Adrenal gland (tissue), 5 donors: ENCODE data around the gene PFDN6.

Experiments used
- POLR2A ChIP-seq, 2 donors: fragments of 450-650 bp; IDR thresholded peaks; one replicate each; pipeline ENCODE4 v1.6.1; 2017; ENCODE audit warnings: antibody characterized with exemption in 2 of 2, mild to moderate bottlenecking in 2 of 2, moderate library complexity in 1 of 2
- TF ChIP-seq, protein P1 (sequence below), 6 experiments: fragments of 450-650 bp in 4 of 6; fragments of 200-600 bp in 2 of 6; sonication (generic) in 1 of 6; IDR thresholded peaks; 1 replicate in 5 of 6; 2 replicates in 1 of 6; pipeline versions ENCODE4 v1.5.1 to v1.8.0; 2016 to 2021; ENCODE audit warnings: antibody characterized with exemption in 6 of 6, mild to moderate bottlenecking in 2 of 6, moderate library complexity in 1 of 6
- donor health status: DM: no; HTN: no; CAD: no.

DNA sequence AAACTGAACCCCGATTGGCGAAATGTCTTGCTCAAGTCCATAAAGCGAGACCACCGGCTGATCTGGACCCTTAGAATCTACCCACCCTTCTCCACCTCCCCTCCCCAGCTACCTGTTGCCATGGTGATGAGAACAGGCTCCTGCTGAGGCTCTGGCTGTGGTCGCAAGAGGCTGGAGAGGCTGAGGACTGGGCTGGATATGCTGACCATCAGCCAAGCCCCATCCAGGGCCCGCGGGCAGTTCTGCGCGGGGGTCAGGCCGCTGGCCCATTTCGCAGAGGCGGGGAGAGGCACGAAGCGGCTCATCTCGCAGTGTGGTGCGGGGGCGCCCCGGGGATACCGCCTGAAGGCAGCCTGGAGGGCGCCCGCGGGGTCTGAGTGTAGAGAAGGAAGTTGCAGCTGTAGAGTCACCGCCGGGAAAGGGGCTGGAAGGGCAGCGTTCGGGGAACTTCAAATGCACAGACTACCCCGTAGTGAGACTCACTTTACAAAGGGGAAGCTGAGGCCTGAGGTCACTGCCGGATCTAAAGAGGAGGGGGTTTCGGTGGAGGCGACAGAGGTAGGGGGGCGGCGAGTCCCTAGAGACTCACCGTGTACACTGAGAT lies 23.8 kb downstream of the PFDN6 start:
- TF ChIP-seq, protein P1, sequence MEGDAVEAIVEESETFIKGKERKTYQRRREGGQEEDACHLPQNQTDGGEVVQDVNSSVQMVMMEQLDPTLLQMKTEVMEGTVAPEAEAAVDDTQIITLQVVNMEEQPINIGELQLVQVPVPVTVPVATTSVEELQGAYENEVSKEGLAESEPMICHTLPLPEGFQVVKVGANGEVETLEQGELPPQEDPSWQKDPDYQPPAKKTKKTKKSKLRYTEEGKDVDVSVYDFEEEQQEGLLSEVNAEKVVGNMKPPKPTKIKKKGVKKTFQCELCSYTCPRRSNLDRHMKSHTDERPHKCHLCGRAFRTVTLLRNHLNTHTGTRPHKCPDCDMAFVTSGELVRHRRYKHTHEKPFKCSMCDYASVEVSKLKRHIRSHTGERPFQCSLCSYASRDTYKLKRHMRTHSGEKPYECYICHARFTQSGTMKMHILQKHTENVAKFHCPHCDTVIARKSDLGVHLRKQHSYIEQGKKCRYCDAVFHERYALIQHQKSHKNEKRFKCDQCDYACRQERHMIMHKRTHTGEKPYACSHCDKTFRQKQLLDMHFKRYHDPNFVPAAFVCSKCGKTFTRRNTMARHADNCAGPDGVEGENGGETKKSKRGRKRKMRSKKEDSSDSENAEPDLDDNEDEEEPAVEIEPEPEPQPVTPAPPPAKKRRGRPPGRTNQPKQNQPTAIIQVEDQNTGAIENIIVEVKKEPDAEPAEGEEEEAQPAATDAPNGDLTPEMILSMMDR (IDR thresholded peaks at IDR 0.05) = no peak
- no peak for TF ChIP-seq POLR2A (IDR thresholded peaks at IDR 0.05)
